Measurements from ENCODE around the gene ATP1A2. TPM values are rescaled to one million over a fixed set of nuclear protein-coding genes. Genes with fewer than 3 reads are reported as not detected.

Gene ATP1A2
- total RNA-seq, 1 donor from 2014 or later, result 243 TPM

DNA sequence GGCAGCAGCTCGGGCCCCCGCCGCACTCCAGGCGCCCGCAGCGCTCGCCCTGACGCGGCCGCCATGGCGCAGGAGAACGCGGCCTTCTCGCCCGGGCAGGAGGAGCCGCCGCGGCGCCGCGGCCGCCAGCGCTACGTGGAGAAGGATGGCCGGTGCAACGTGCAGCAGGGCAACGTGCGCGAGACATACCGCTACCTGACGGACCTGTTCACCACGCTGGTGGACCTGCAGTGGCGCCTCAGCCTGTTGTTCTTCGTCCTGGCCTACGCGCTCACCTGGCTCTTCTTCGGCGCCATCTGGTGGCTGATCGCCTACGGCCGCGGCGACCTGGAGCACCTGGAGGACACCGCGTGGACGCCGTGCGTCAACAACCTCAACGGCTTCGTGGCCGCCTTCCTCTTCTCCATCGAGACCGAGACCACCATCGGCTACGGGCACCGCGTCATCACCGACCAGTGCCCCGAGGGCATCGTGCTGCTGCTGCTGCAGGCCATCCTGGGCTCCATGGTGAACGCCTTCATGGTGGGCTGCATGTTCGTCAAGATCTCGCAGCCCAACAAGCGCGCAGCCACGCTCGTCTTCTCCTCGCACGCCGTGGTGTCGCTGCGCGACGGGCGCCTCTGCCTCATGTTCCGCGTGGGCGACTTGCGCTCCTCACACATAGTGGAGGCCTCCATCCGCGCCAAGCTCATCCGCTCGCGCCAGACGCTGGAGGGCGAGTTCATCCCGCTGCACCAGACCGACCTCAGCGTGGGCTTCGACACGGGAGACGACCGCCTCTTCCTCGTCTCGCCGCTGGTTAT lies 31.4 kb upstream of the ATP1A2 start:
- intact Hi-C loops (cut with micrococcal nuclease), result no loop called here
- peak; percentile 85 for DNase-seq
- peak; percentile 77 for ATAC-seq

DNA sequence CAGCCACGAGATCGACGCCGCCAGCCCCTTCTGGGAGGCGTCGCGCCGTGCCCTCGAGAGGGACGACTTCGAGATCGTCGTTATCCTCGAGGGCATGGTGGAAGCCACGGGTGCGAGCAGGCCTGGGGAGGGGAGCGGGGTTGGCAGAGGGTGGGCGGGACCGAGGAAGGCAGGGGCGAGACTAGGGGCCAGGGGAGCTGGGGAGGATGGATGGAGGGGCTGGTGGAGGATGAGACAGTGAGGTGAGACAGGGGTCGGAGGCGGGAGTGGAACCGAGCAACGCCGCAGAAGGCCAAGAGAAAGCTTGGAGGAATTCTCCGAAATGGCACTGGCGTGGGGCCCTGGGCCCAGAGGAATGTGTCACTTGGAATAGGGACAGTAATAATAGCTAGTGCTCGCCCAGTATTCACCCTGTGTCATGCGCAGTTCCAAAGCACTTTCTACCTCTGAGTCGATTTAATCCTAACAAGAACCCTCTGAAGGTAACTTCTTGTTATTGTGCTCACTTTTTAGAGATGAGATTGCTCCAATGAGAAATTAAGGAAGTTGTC lies 30.7 kb upstream of the ATP1A2 start:
- ATAC-seq, result no peak
- intact Hi-C loops (cut with micrococcal nuclease), result no loop called here
- no peak for DNase-seq

DNA sequence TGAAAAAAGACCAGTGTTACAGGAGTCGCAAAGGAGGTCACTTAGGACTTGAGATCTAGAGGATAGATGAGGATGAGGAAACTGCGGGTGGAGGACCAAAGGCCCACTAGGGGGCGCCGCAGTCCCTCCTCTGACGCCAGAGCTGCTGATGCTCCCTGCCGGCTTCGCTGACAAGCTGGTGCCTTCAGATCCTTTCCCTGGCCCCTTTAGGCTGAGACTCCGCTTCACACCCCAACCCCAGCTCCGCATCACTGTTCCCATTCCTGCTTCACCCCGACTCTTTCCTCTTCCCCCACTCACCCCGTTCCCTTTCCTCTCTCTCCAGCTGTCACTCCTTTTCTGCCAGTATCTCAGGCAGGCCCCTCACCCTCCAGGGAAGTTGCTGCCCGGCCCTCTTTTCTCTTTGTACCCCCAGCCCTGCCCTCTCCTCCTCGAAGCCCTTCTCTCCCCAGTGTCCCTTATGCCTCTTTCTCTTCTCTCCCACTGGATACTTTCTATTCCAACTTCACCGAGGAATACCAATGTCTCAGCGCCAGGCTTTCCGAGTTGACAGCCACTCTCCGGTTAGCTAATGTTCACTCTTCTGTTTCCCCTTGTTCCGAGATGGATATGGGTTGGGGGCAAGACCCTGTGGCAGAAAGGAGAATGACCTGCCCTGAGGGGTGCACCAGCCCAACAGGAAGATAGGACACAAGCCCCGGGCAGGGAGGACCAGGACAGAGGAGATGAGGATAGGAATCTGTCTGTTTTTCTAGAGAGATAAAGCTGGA lies 29.7 kb upstream of the ATP1A2 start:
- DNase-seq (peak; percentile 91), ATAC-seq (peak; percentile 83)
- intact Hi-C loops (cut with micrococcal nuclease), result no loop called here

- intact Hi-C loops (cut with micrococcal nuclease), result no loop called here
- peak; percentile 49 for ATAC-seq
Measured at GRCh38 chr1:160086456-160086892, 29.1 kb upstream of the ATP1A2 start.

DNA sequence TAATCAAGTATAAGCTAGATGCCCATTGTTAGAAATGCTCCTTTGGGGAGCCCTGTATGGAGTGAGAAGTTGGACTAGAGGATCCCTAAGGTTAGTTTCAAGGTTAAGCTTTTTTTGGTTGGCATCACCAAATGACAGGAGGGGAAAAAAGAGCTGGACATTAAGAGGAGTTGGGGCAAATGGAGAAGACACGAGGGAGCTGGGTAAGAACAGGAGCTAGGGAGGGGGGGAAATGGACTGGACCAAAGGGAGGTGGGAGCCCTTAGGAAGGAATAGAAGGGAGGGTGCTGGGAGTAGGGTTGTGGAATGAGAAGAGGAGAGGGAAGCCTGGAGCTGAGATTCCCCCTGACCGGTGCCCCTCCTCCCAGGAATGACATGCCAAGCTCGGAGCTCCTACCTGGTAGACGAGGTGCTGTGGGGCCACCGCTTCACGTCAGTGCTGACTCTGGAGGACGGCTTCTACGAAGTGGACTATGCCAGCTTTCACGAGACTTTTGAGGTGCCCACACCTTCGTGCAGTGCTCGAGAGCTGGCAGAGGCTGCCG lies 28.4 kb upstream of the ATP1A2 start:
- intact Hi-C loops (cut with micrococcal nuclease), result no loop called here
- ATAC-seq, result no peak
- DNase-seq, result no peak

More at GRCh38 chr1:160086456-160086892, 29.1 kb upstream of the ATP1A2 start:
- DNase-seq, result no peak

DNA sequence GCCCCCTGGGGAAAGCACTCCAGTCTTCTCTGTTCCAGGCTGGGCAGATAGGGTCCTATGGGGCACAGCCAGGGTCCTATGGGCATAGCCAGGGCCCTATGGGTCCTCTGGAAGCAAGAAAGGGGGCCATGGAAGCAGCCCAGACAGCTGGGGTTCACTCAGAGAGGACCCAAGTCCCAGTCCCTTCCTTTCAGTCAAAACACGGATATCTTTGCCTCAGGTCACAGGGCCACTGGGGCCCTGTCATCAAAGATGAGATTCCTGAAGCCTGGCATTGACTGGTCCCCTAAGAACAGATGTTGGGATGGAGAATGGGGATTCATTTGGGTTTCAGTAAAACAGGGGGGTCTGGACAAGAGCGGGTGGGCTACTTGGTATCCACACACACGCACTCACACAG lies 25.7 kb upstream of the ATP1A2 start:
- no peak for ATAC-seq
- intact Hi-C loops (cut with micrococcal nuclease), result no loop called here
- no peak for DNase-seq

- ATAC-seq, result no peak
- DNase-seq, result no peak
- intact Hi-C loops (cut with micrococcal nuclease), result no loop called here
Measured at GRCh38 chr1:160090760-160091159, 24.8 kb upstream of the ATP1A2 start.

DNA sequence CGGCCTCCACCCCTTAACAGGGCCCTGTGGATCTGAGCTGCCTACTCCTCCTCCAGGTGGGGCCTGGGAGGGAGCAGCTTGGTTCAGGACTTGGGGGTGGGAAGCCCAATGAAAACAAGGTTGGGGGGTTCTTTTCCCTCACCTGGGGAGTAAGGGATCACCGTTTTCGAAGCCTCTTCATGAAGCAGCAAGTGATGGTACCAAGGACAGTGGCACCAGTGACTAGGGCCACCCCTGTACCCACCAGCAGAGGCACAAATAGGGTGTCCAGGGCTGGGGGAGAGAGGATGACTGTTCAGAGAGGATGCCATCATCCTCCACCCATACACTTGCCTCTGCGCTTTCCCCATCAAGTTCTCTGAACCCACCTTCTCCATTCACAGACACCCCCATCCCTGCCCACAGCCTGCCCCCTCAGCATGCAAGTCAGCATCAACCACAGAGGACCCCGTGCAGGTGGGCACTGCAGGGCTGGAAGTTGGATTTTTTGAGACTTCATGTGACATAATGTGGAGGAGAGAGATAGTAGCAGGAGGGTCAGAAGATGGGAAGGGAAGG lies 23.8 kb upstream of the ATP1A2 start:
- intact Hi-C loops (cut with micrococcal nuclease), result no loop called here
- DNase-seq (no peak), ATAC-seq (no peak)

DNA sequence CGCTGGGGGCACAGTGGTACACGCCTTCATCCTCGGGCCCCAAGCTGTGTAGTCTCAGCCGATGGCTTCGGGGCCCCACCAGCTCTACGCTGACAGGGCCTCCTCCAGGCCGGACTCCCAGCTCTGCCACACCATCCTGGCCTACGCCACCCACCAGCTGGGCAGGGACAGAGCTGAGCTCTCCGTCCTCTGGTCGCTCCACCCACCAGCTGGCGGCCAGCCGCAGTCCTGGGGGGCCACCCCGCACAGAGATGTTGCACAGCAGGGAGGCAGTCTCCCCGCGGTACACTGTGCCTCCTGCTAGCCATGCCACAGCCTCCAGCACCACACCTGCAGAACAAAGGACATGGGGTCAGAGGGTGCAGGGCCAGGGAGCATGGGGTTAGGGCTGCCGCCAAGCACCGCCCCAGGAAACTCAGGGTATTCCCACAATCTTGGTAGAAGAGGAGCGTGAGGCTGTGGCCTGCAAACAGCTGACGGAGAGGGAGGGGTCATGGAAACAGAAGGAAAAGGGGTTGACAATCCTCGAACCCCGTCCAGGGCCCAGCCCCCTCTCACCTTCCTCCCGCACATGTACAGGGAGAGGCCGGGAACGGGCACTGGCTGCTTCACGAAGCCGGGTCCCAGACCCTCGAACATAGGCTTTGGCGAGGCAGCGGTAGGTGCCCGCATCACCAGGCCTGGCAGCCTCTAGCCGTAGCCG lies 23.0 kb upstream of the ATP1A2 start:
- intact Hi-C loops (cut with micrococcal nuclease), result no loop called here
- ATAC-seq (no peak), DNase-seq (no peak)

- intact Hi-C loops (cut with micrococcal nuclease), result no loop called here
- DNase-seq, result no peak
- ATAC-seq, result no peak
Measured at GRCh38 chr1:160093069-160093395, 22.5 kb upstream of the ATP1A2 start.

DNA sequence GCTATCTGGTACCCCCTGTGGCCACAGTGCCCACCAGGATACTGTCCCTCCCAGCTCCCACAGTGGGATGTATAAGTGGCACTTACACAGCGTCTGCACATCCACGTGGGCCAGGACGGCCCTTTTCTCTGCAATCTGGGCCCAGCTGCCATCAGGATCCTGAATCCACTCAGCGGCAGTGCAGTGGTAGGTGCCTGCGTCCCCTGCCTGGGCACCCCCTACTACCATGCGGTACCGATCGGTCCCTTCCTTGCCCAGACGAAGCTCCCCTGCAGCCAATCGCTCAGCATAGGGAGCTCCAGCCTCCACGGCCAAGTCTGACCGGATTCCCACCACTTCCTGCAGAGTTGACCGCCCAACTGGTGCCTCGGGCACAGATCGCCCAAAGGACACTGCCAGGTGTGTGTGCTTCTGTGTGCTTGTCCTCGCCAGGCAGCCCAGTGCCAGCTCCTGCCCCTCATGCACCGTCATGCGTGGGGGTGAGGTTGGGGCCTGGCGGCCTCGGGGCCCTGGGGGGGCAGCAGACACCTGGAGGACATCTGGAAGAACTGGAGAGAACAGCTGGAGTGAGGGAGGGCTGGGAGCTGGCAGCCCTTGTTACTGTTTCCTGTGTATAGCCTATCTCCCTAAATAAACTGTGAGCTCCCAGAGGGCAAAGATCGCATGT lies 21.8 kb upstream of the ATP1A2 start:
- DNase-seq (no peak), ATAC-seq (no peak)
- intact Hi-C loops (cut with micrococcal nuclease), result no loop called here

- intact Hi-C loops (cut with micrococcal nuclease), result no loop called here
- DNase-seq (no peak), ATAC-seq (no peak)
Measured at GRCh38 chr1:160094291-160094625, 21.3 kb upstream of the ATP1A2 start.

- DNase-seq, result no peak
- ATAC-seq, result no peak
- intact Hi-C loops (cut with micrococcal nuclease), result no loop called here
Measured at GRCh38 chr1:160094806-160095205, 20.8 kb upstream of the ATP1A2 start.

GRCh38 chr1:160095382-160096105 lies 20.0 kb upstream of the ATP1A2 start:
- intact Hi-C loops (cut with micrococcal nuclease), result no loop called here
- ATAC-seq (no peak), DNase-seq (no peak)

- no peak for DNase-seq
- ATAC-seq, result no peak
- intact Hi-C loops (cut with micrococcal nuclease), result no loop called here
Measured at GRCh38 chr1:160096274-160097116, 19.1 kb upstream of the ATP1A2 start.

DNA sequence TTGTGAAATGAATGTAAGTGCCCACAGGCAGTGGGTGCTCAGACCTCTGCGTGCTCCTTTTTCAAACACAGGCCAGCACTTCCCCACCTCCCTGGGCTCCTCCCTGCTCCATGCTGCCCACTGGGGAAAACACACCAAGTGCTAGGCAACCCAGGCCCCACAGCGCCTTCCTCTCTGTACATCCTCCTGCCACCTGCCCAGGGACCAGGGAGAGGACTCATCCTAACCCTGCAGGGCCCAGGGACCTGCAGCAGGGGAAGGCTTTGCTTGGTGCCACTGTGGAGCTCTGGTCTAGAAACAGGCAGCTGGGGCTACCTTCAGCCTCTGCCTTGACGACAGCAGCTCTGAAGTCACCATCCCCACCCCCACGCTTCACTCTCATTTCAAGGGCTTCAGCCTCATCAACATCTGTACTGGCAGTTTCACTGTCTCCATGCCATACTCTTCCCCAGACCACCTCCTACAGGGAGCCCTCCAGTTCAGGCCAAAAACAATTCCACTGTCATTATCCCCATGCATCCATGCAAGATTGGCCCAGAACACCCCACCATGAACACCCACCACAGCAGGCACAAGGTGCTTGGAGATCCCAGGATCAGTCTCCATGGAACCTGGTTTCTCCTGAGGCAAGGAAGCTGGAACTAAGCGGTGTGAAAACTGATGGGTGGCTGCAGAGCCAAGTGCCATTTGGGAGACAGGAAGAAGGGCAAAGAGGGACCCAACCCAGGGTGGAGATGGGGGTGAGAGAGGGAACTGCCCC lies 18.2 kb upstream of the ATP1A2 start:
- intact Hi-C loops (cut with micrococcal nuclease), result no loop called here
- DNase-seq, result no peak
- no peak for ATAC-seq
